A673 (cell line): Measurements from ENCODE around the gene ZDHHC21. TPM values are rescaled to one million over a fixed set of nuclear protein-coding genes. Genes with fewer than 3 reads are reported as not detected.

Experiments used
- Bru-seq: library from RNA; stranded (reverse); fragments of 400-500 nt; gene quantifications from one replicate; lab custom pipeline; 2021; lab: Mats Ljungman, UMichigan
- BruChase-seq, 2 experiments: library from RNA; stranded (reverse); fragments of 400-500 nt; gene quantifications; one replicate each; lab custom pipeline; 2021; lab: Mats Ljungman, UMichigan
- BruUV-seq: library from RNA; stranded (reverse); fragments of 400-500 nt; replicated peaks from 2 replicates; lab custom pipeline; 2021; lab: Mats Ljungman, UMichigan
- CTCF ChIA-PET: fragments of 300-600 bp; sonication (Branson Sonifier 250); formaldehyde crosslinking; loops from one replicate; lab custom pipeline; 2022; ENCODE audit warnings: antibody characterized with exemption; lab: Charles Lee
- POLR2A ChIA-PET: fragments of 300-600 bp; sonication (Branson Sonifier 250); formaldehyde crosslinking; loops from one replicate; lab custom pipeline; 2022; ENCODE audit warnings: antibody characterized with exemption; ENCODE audit not compliant: low non-redundant PET; lab: Charles Lee
- DNase-seq: peaks from one replicate; pipeline ENCODE4 v3.0.0-alpha.2; 2015; ENCODE audit warnings: low spot score
- H3K27ac ChIP-seq: fragments of 200-600 bp; sonication (generic); 2 replicates; pipeline ENCODE4 v1.5.1; 2016; ENCODE audit warnings: mixed run types, low read depth, mild to moderate bottlenecking, mixed read lengths, antibody characterized with exemption, low read length; ENCODE audit not compliant: poor library complexity, severe bottlenecking
- H3K27me3 ChIP-seq: fragments of 200-600 bp; sonication (generic); replicated peaks from 2 replicates; pipeline ENCODE4 v1.6.1; 2017; ENCODE audit warnings: mixed run types, low read depth, mild to moderate bottlenecking, mixed read lengths, antibody characterized with exemption, low read length; ENCODE audit not compliant: insufficient read depth, poor library complexity
- H3K36me3 ChIP-seq: fragments of 200-600 bp; sonication (generic); 2 replicates; pipeline ENCODE4 v1.6.1; 2016; ENCODE audit warnings: mixed run types, mild to moderate bottlenecking, mixed read lengths, antibody characterized with exemption, low read length; ENCODE audit not compliant: insufficient read depth, poor library complexity, severe bottlenecking
- H3K4me1 ChIP-seq: fragments of 200-600 bp; sonication (generic); 2 replicates; pipeline ENCODE4 v1.6.1; 2017; ENCODE audit warnings: mixed run types, mild to moderate bottlenecking, mixed read lengths, antibody characterized with exemption, low read length; ENCODE audit not compliant: insufficient read depth, poor library complexity, severe bottlenecking
- H3K4me3 ChIP-seq: fragments of 200-600 bp; sonication (generic); 2 replicates; pipeline ENCODE4 v1.5.1; 2016; ENCODE audit warnings: low read depth, mixed run types, mild to moderate bottlenecking, mixed read lengths, low read length; ENCODE audit not compliant: poor library complexity, severe bottlenecking
- H3K9me3 ChIP-seq: fragments of 200-600 bp; sonication (generic); 2 replicates; pipeline ENCODE4 v1.6.1; 2016; ENCODE audit warnings: mixed run types, low read depth, mild to moderate bottlenecking, mixed read lengths, antibody characterized with exemption, low read length; ENCODE audit not compliant: poor library complexity, severe bottlenecking
- CTCF ChIP-seq: fragments of 300-800, 200-600 bp; sonication (generic); conservative IDR thresholded peaks from 2 replicates; pipeline ENCODE4 v1.5.1; 2017; ENCODE audit warnings: low read depth, mild to moderate bottlenecking, antibody characterized with exemption, low read length, moderate library complexity, mixed read lengths
- EZH2 ChIP-seq: fragments of 200-600 bp; sonication (generic); IDR thresholded peaks from 2 replicates; pipeline ENCODE4 v1.6.1; 2017; ENCODE audit warnings: borderline replicate concordance, low read depth, mild to moderate bottlenecking, mixed read lengths, antibody characterized with exemption, low read length; ENCODE audit not compliant: poor library complexity, severe bottlenecking
- intact Hi-C: fragments of 100-400 bp; cut with micrococcal nuclease; formaldehyde crosslinking; loops from one replicate; pipeline ENCODE4 v1.10.0; 2022; ENCODE audit not compliant: unreplicated experiment
- long read RNA-seq: library from polyadenylated mRNA; stranded (forward); transcript quantifications from one replicate; pipeline ENCODE4 v2.0.0, GENCODE V29; 2022
- total RNA-seq: library from RNA; stranded (reverse); gene quantifications from 2 replicates; pipeline ENCODE4 v1.2.3, GENCODE V29; 2021

ZDHHC21 gene, protein sequence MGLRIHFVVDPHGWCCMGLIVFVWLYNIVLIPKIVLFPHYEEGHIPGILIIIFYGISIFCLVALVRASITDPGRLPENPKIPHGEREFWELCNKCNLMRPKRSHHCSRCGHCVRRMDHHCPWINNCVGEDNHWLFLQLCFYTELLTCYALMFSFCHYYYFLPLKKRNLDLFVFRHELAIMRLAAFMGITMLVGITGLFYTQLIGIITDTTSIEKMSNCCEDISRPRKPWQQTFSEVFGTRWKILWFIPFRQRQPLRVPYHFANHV
- total RNA-seq (22.7 and 30.4 TPM in 2 replicates), Bru-seq, nascent RNA (percentile 95 among the genes with signal in this experiment), BruChase-seq, experiment 1, labeled RNA remaining after a 2-hour chase (percentile 96 among the genes with signal in this experiment), BruChase-seq, experiment 2, labeled RNA remaining after a 6-hour chase (percentile 91 among the genes with signal in this experiment)
- long read RNA-seq, full-length matches to known transcripts = 21 of 69 reads
- long read RNA-seq, partial matches to known transcripts = 16 of 69 reads
- long read RNA-seq, other reads (novel, unspliced or antisense) = 32 of 69 reads

GRCh38 chr9:14693251-14693861 lies at the start of gene ZDHHC21:
ZDHHC21 (minus strand) TSS chr9:14693432; CDS start chr9:14674340, 19,092 bp downstream.
- peaks cover 13% of the 10 kb centered on the region for H3K36me3 ChIP-seq
- ChIA-PET POLR2A (no interaction called here), CTCF (no interaction called here)
- peak within 1 kb of the TSS; percentile 85 for H3K27ac ChIP-seq
- H3K27me3 ChIP-seq = no peaks in the 10 kb centered on the region
- no TSS peak for BruUV-seq
- no peaks in the 10 kb centered on the region for H3K9me3 ChIP-seq
- TF ChIP-seq CTCF = no peak
- TF ChIP-seq EZH2 = no peak
- peak; percentile 58 for DNase-seq
- intact Hi-C loops = no loop called here
- H3K4me3 ChIP-seq = peak within 1 kb of the TSS; percentile 61
- H3K4me1 ChIP-seq = peaks cover 8% of the 10 kb centered on the region

DNA sequence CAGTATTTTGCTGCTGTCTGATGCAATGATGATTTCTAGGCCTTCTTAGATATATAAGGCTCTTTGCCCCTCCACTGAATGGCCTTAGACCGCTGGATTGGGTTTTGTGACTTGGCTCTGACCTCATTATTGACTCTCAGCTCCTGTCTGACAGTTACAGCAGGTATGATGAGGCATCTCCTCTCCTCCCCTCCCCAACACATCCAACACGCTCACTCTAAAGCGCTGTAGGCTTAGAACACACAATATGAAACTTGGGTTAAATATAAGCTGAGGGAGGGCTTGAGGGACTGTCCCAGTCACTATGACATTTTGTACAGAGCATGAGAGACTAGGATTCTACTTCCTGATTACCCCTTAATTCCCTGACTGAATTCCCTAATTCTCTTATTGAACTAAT lies 48.1 kb upstream of the ZDHHC21 start:
- Histone ChIP-seq H3K36me3 (no peaks in the 10 kb centered on the region), H3K27me3 (no peaks in the 10 kb centered on the region), H3K4me3 (no peak overlapping the region), H3K9me3 (no peaks in the 10 kb centered on the region), H3K4me1 (peaks cover 24% of the 10 kb centered on the region), H3K27ac (peak overlapping the region; percentile 12)
- no peak for DNase-seq
- intact Hi-C loops = no loop called here
- no peak for TF ChIP-seq EZH2
- no peak for TF ChIP-seq CTCF
- ChIA-PET CTCF (no interaction called here), POLR2A (no interaction called here)
- BruUV-seq = no TSS peak

GRCh38 chr9:14733133-14733532 lies 39.9 kb upstream of the ZDHHC21 start:
- H3K9me3 ChIP-seq = no peaks in the 10 kb centered on the region
- CTCF ChIA-PET = no interaction called here

More at GRCh38 chr9:14733133-14733532, 39.9 kb upstream of the ZDHHC21 start:
- no peak for TF ChIP-seq EZH2
- no peak for TF ChIP-seq CTCF
- Histone ChIP-seq H3K4me3 (no peak overlapping the region), H3K4me1 (peaks cover 10% of the 10 kb centered on the region), H3K27ac (no peak overlapping the region), H3K36me3 (no peaks in the 10 kb centered on the region), H3K27me3 (no peaks in the 10 kb centered on the region)
- no TSS peak for BruUV-seq
- no peak for DNase-seq
- POLR2A ChIA-PET = no interaction called here
- intact Hi-C loops = no loop called here
